Medulla oblongata (tissue), 1 donor: ENCODE data around the gene LEMD3.

ENCODE experiments used
- DNase-seq: peaks from one replicate; pipeline ENCODE4 v3.0.0-alpha.2; 2015; ENCODE audit errors: extremely low spot score

The LEMD3 gene

DNA sequence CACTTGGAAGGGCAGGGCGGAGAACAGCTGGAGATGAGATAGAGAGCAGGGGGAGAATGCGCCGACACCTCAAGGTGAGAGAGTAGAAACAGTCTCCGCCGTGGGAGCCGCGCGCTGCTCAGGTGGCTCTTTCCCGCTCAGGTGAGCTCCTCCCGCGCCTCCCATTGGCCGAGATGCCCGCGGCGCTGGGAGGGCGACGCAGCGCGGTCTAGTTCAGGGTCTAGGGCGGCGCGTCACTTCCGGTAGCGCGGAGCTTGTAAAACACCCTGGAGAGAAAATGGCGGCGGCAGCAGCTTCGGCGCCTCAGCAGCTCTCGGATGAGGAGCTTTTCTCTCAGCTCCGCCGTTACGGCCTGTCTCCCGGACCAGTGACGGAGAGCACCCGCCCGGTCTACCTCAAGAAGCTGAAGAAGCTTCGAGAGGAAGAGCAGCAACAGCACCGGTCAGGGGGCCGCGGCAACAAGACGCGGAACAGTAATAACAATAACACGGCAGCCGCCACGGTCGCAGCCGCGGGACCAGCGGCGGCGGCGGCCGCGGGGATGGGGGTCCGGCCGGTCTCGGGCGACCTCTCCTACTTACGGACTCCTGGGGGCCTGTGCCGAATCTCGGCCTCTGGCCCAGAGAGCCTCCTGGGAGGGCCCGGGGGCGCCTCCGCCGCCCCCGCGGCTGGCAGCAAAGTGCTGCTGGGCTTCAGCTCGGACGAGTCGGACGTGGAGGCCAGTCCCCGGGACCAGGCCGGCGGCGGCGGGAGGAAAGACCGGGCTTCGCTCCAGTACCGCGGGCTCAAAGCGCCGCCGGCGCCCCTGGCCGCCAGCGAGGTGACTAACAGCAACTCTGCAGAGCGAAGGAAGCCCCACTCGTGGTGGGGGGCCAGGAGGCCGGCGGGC is at the start of gene LEMD3:
LEMD3 (plus strand) TSS at position 264 of the 889 bp plus-strand sequence; CDS start at position 278, 14 bp downstream.
- peak; percentile 96 for DNase-seq

- no peak for DNase-seq
These were observed 48.1 kb upstream of the LEMD3 start, which contains the start of gene WIF1 for GRCh38 chr12:65121049-65121955. Gene WIF1, minus strand, starts transcription at chr12:65121305. Its CDS starts 114 bp downstream, at chr12:65121191.

DNA sequence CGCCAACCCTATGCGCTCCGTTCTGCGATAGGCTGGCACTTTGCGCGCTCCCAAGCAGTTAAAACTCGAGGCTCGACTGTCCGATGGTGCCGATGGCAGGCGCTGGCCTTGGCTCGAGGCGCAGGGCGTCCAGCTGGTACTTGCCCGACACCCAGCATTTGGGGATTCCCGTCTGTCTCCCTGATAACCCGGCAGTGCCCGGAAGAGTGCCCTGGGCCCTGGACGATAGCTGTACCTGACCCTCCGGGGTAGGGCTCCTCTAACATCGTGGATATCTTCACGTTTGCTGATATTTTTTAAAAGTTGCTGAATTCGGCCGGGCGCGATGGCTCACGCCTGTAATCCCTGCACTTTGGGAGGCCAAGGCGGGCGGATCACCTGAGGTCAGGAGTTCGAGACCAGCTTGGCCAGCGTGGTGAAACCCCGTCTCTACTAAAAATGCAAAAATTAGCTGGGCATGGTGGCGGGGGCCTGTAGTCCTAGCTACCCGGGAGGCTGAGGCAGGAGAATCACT is 47.4 kb upstream of the LEMD3 start:
- no peak for DNase-seq

DNA sequence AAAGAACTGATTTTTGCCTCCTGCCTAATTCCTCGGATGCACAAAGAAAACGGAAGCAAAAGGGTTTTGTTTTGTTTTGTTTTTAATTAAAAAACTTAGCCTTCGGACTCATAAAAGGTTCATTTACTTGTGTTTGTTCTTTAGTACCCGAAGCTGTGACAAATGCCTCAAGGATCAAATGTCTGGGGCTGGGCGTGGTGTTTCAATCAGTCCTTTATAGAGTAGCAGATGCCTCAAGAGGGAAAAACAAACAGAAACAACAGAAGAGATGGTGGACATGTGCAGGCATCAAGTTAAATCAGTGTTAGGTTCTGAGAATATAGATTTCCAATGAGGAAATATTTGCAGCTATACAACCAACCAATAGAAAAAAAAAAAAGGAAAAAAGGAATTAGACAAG is 46.7 kb upstream of the LEMD3 start:
- DNase-seq, result no peak

GRCh38 chr12:65123435-65124063 is 45.8 kb upstream of the LEMD3 start:
- peak; percentile 58 for DNase-seq

GRCh38 chr12:65125247-65125646 is 44.1 kb upstream of the LEMD3 start:
- DNase-seq, result peak; percentile 59

DNA sequence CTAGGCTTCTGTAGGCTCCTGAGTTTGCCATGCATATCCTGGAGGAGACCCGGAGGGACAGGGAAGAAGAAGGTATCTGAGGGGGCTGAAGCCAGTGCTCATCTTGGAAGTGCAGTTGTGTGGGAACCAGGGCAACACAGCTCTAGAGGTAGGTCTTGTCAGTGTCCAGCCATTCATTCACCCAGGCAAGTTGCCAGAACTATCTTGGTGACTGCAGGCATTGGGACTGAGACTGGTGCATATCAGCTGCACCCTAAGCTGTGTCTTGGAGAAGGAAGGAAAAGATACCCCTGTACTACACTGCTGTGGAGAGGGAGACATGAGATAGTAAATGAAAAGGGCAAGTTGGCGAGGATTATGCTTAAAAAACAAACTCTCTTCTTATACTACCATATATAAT is 43.4 kb upstream of the LEMD3 start:
- no peak for DNase-seq

- no peak for DNase-seq
These were observed 42.9 kb upstream of the LEMD3 start for GRCh38 chr12:65126482-65126881.

GRCh38 chr12:65133879-65134278 is 35.5 kb upstream of the LEMD3 start:
- no peak for DNase-seq

GRCh38 chr12:65139389-65139788 is 30.0 kb upstream of the LEMD3 start:
- DNase-seq, result no peak

- DNase-seq, result no peak
These were observed 28.6 kb upstream of the LEMD3 start for GRCh38 chr12:65140738-65141137.

DNA sequence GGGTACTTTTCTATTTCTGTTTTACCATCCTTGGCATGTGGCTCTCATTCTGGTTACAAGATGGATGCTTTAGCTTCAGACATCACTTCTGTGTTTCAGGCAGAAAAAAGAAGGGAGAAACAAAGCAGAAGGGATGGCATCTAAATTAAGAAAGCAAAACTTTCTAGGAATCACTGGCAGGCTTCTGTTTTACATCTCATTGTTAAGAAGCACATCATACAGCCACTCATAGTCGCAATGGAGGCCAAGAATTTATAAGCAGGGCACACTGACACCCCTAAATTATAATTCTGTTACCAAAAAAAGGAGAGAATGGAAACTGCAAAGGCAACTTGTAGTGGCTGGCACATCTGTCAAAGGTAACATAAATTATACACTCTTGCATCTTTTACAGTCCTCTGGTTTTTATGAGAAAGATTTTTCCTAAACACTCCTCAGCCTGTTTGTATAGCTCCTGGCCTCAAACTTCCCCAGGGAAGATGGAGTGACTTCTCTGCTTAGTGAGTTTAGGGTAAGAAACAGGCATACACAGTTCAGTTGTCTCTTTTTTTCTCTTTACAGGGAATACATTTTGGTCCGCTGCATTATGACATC is 22.0 kb upstream of the LEMD3 start:
- DNase-seq, result no peak

- DNase-seq, result no peak
These were observed 17.4 kb upstream of the LEMD3 start for GRCh38 chr12:65152012-65152411.

DNA sequence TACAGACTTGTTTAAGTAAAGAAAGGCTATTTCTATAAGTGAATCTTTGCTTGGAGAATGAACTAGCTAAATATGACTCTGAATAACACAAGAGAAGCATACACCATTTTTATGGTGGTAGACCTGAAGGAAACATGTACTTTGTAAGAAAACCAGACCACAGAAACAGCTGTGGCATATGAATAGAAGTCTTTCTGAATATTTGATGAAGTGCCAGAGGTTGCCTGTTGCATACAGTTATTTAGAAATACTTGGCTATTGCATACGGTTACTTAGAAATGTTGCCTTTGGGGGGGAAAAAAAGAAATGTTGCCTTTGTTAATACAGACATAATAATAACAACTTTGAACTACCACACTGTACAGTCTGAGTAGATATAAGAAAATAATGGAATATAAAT is 16.8 kb upstream of the LEMD3 start:
- no peak for DNase-seq

DNA sequence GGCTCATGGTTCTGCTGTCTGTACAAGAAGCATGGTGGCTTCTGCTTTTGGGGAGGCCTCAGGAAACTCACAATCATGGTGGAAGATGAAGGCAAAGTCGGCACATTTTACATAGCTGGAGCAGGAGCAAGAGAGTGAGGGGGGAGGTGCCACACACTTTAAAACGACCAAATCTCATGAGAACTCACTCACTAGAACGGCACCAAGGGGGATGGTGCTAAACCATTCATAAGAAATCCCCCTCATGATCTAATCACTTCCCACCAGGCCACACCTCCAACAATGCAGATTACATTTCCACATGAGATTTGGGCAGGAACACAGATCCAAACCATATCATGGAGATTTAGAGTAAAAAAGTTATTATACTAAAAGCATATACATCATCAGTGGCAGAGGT is 13.6 kb upstream of the LEMD3 start:
- DNase-seq, result no peak

DNA sequence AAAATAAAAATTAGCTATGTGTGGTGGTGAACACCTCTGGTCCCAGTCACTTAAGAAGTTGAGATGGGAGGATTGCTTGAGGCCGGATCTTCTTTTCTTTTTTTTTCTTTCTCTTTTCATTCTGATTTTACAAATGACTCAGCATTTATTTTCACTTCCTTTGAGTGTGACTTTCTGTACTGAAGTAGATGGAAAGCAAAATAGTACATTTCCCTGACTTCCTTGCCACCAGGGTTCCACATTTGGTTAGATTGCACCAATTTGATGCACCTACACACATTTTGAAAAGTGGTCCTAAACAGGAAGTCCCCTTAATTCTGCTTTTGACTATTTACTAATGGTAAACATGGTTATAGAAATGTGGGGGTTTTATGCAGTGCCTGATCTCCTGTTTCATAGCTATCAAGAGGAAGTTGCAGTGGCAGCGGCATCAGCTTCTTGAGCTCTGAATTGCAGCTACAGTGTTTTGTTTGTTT is 13.0 kb upstream of the LEMD3 start:
- DNase-seq, result peak; percentile 15

GRCh38 chr12:65157091-65157490 is 12.3 kb upstream of the LEMD3 start:
- no peak for DNase-seq

- no peak for DNase-seq
These were observed 6.8 kb upstream of the LEMD3 start for GRCh38 chr12:65162609-65163008.

DNA sequence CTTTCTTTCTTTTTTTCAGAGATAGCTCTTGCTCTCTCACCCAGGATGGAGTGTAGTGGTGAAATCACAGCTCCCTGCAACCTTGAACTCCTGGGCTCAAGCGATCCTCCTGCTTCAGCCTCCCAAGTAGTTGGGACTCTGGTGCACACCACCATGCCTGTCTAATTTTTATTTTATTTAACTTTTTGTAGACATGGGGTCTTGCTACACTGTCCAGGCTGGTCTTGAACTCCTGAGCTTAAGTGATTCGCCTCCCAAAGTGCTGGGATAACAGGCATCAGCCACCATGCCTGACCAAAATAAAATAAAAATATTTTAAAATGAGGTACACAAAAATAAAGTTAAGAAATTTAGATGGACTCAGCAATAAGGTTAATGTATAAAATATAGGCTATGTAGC is 5.1 kb upstream of the LEMD3 start:
- no peak for DNase-seq

DNA sequence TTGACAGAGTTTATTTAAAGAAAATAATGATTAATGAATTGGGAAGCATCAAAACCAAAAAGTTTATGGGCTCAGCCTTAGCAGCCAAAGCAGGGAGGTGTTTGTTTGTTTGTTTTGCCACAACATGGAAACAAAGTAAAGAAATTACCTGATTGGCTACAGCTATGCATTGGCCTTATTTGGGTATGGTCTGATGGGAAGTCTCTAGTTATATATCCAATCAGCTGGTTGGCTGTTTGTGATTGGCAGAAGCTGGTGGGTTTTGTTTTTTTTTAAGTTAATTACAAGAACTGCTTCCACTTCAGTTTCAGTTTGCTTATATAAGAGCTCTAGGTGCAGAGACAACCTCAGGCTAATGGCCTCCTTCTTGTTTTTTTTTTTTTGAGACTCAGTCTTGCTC is 4.6 kb upstream of the LEMD3 start:
- no peak for DNase-seq

DNA sequence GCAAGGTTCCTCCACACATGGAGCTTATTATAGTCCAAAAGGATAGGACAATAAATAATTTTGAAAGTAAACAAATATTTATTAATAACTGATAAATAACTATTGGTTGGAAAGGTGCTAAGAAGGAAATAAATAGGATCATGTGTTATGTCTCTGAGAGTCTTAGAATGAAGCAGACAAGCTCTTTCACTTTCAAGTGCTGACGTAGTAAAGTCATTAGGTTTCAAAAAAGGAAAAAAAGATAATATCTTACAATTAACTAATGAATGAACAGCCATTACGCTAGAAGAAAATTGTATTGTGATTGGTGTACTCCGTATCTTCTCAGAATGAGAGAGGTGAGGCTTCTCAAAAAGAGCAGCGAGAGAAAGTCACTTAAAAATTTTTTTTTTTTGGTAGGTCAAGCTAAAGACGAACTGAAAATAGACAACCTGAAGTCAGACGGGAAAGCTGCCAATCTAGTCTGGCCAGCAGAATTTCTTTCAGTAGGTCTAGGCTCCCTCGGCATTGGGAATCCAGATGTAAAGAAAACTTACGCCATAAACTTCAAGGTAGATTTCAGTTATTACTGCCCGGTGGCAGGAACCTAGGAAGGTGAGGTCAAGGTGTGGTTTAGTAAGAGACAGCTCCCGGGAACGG is 583 bp upstream of the LEMD3 start:
- DNase-seq, result no peak
